ENCODE data around the gene GART. TPM values are rescaled to one million over a fixed set of nuclear protein-coding genes. Genes with fewer than 3 reads are reported as not detected.

The GART gene
- total RNA-seq, 2 experiments from 2014 or later = 123 to 124 TPM

DNA sequence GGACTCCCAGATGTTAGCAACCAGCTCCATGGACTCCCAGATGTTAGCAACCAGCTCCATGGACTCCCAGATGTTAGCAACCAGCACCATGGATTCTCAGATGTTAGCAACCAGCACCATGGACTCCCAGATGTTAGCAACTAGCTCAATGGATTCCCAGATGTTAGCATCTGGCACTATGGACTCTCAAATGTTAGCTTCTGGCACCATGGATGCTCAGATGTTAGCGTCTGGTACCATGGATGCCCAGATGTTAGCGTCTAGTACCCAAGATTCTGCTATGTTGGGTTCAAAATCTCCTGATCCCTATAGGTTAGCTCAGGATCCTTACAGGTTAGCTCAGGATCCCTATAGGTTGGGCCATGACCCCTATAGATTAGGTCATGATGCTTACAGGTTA lies 9.7 kb upstream of the GART start:
- H3K9me3 Mint-ChIP-seq = peaks cover 2% of the 10 kb centered on the region
- POLR2A ChIA-PET = no interaction called here
- no peaks in the 10 kb centered on the region for H3K27me3 Mint-ChIP-seq
- CTCF ChIA-PET = interaction anchor here (0.6 to 1.8 kb wide), 6 partner anchors 10 to 32 kb away, joined by 3 to 4 read pairs (median 3); no protein-coding TSS in a partner anchor
- H3K4me1 Mint-ChIP-seq = peaks cover 40% of the 10 kb centered on the region
- peaks cover 76% of the 10 kb centered on the region for H3K36me3 Mint-ChIP-seq (ENCODE audit: low read depth)
- no peak overlapping the region for H3K4me3 Mint-ChIP-seq
- H3K27ac Mint-ChIP-seq = no peak overlapping the region
- no peak for DNase-seq

GRCh38 chr21:33550772-33551660 lies 9.1 kb upstream of the GART start:
- no peak overlapping the region for H3K27ac Mint-ChIP-seq
- CTCF ChIA-PET = interaction anchor here (0.9 to 1.8 kb wide), 5 partner anchors 11 to 33 kb away, joined by 3 to 4 read pairs (median 3); no protein-coding TSS in a partner anchor
- peaks cover 38% of the 10 kb centered on the region for H3K4me1 Mint-ChIP-seq
- no peak for DNase-seq
- H3K4me3 Mint-ChIP-seq = no peak overlapping the region
- POLR2A ChIA-PET = no interaction called here
- H3K36me3 Mint-ChIP-seq (ENCODE audit: low read depth) = peaks cover 72% of the 10 kb centered on the region
- H3K9me3 Mint-ChIP-seq = peaks cover under 1% of the 10 kb centered on the region
- H3K27me3 Mint-ChIP-seq = no peaks in the 10 kb centered on the region

GRCh38 chr21:33549848-33550771 lies 8.2 kb upstream of the GART start:
- Mint-ChIP-seq H3K4me3 (no peak overlapping the region), H3K27ac (no peak overlapping the region), H3K27me3 (no peaks in the 10 kb centered on the region), H3K36me3 (ENCODE audit: low read depth) (peaks cover 63% of the 10 kb centered on the region), H3K4me1 (peaks cover 38% of the 10 kb centered on the region), H3K9me3 (no peaks in the 10 kb centered on the region)
- DNase-seq = no peak
- ChIA-PET CTCF (interaction anchor here (1.1 to 1.3 kb wide), 2 partner anchors 12 to 34 kb away, joined by 3 read pairs; no protein-coding TSS in a partner anchor), POLR2A (no interaction called here)

DNA sequence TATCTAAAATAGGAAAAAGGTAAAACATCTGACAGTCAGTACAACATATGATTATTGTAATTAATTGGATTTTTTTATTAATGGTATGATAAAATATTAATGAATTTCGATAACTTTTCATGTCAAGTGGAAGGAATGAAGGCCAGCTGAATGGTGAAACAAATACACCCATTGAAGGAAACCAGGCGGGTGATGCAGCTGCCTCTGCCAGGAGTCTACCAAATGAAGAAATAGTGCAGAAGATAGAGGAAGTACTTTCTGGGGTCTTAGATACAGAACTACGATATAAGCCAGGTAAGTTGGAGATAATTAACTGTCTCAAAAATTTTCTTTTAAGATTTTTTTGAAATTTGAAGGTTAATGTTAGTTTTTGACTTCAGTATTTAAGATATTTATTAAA lies 4.2 kb upstream of the GART start:
- Mint-ChIP-seq H3K9me3 (no peaks in the 10 kb centered on the region), H3K36me3 (ENCODE audit: low read depth) (peaks cover 40% of the 10 kb centered on the region), H3K27me3 (no peaks in the 10 kb centered on the region), H3K4me3 (no peak overlapping the region), H3K4me1 (peaks cover 24% of the 10 kb centered on the region), H3K27ac (no peak overlapping the region)
- CTCF ChIA-PET = no interaction called here
- no peak for DNase-seq
- POLR2A ChIA-PET = no interaction called here

DNA sequence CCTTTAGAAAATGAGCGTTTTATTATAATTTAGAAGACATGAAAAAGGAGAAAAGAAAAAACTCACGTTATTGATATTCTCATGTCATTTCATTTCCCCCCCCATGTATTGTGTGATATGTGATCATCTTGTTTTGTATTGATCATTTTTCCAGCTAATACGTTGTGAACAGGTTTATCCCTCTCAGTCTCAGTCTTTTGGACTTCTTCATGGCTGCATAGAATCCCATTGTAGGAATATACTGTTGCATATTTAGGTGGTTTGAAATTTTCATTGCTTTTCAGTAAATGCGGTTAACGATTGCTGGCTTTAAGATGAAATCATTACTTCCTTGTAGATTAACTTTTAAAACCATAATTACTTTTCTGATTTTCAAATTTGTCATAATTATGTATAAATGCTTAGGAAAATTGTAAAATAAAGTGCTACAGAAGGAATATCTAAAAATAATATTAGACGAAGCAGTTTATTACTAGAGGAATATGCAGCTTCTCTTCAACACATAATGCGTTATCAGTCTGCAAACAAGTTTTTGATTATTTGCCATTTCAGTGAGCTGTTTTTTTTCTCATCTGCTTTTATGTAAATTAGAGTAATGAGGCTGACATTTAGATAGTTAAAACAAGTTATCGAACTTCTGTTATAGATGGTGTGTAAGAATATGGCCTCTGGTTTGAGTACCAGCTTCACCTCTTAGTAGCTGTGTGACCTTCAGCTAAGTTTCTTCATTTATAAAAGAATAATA lies 2.7 kb upstream of the GART start:
- DNase-seq = no peak
- peaks cover 37% of the 10 kb centered on the region for H3K36me3 Mint-ChIP-seq (ENCODE audit: low read depth)
- H3K4me3 Mint-ChIP-seq = peak overlapping the region; percentile 90
- POLR2A ChIA-PET = interaction anchor here (0.7 to 1.2 kb wide), 2 partner anchors 22 to 65 kb away, joined by 3 read pairs; partner anchors contain the start of gene TMEM50B
- peaks cover 37% of the 10 kb centered on the region for H3K4me1 Mint-ChIP-seq
- H3K9me3 Mint-ChIP-seq = no peaks in the 10 kb centered on the region
- peak overlapping the region; percentile 98 for H3K27ac Mint-ChIP-seq
- CTCF ChIA-PET = interaction anchor here (0.6 to 1.6 kb wide), 7 partner anchors 9 to 97 kb away, joined by 3 to 4 read pairs (median 3); no protein-coding TSS in a partner anchor
- no peaks in the 10 kb centered on the region for H3K27me3 Mint-ChIP-seq

- peak overlapping the region; percentile 90 for H3K4me3 Mint-ChIP-seq
- H3K27ac Mint-ChIP-seq = peak overlapping the region; percentile 98
- no peaks in the 10 kb centered on the region for H3K27me3 Mint-ChIP-seq
- peaks cover 39% of the 10 kb centered on the region for H3K4me1 Mint-ChIP-seq
- POLR2A ChIA-PET = interaction anchor here (1.2 kb wide), 1 partner anchor 64 kb away, joined by 3 read pairs; the partner anchor contains the start of gene TMEM50B
- DNase-seq = peak; percentile 71
- no peaks in the 10 kb centered on the region for H3K9me3 Mint-ChIP-seq
- H3K36me3 Mint-ChIP-seq (ENCODE audit: low read depth) = peaks cover 35% of the 10 kb centered on the region
- CTCF ChIA-PET = interaction anchor here (0.6 to 1.6 kb wide), 7 partner anchors 10 to 96 kb away, joined by 3 to 4 read pairs (median 3); no protein-coding TSS in a partner anchor
These were observed 1.7 kb upstream of the GART start for GRCh38 chr21:33543505-33544129.

GRCh38 chr21:33542640-33543504 lies 955 bp upstream of the GART start, which contains the start of gene SON:
TSS of gene SON (plus strand) at chr21:33543038. CDS start at chr21:33543093, 55 bp downstream.
- H3K27me3 Mint-ChIP-seq = no peaks in the 10 kb centered on the region
- H3K4me1 Mint-ChIP-seq = peaks cover 36% of the 10 kb centered on the region
- H3K4me3 Mint-ChIP-seq = peak within 1 kb of the TSS; percentile 90
- peak; percentile 99 for DNase-seq
- H3K36me3 Mint-ChIP-seq (ENCODE audit: low read depth) = peaks cover 36% of the 10 kb centered on the region
- POLR2A ChIA-PET = interaction anchor here (1.2 kb wide), 1 partner anchor 63 kb away, joined by 3 read pairs; the partner anchor contains the start of gene TMEM50B
- peak within 1 kb of the TSS; percentile 98 for H3K27ac Mint-ChIP-seq
- H3K9me3 Mint-ChIP-seq = no peaks in the 10 kb centered on the region
- CTCF ChIA-PET = interaction anchor here (0.6 to 1.6 kb wide), 5 partner anchors 10 to 203 kb away, joined by 3 to 6 read pairs (median 4); no protein-coding TSS in a partner anchor

GRCh38 chr21:33541105-33541711 lies 709 bp downstream of the GART start:
- Mint-ChIP-seq H3K27me3 (no peaks in the 10 kb centered on the region), H3K27ac (peak overlapping the region; percentile 98), H3K4me1 (peaks cover 40% of the 10 kb centered on the region), H3K4me3 (peak overlapping the region; percentile 90), H3K36me3 (ENCODE audit: low read depth) (peaks cover 42% of the 10 kb centered on the region), H3K9me3 (no peaks in the 10 kb centered on the region)
- DNase-seq = no peak
- ChIA-PET CTCF (interaction anchor here (0.6 to 1.5 kb wide), 6 partner anchors 8 to 311 kb away, joined by 4 to 5 read pairs (median 4); no protein-coding TSS in a partner anchor), POLR2A (no interaction called here)

DNA sequence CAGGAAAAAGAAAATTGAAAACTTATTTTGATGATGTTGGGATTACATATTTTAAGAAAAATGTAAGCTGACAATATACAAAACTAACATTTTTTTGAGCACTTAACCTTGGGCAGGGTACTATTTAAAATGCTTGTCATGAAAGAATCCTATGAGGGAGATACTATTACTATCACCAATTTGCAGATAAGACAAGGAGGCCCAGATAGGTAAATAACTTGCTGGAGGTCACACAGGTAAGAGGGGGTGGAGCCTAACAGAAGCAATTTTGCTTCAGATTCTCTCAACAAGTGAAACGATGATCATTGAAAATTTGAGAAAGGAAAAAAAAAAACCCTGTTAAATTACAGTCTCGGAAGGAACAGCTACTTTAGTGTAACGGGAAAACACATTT lies 1.2 kb downstream of the GART start:
- peaks cover 40% of the 10 kb centered on the region for H3K36me3 Mint-ChIP-seq (ENCODE audit: low read depth)
- CTCF ChIA-PET = interaction anchor here (0.6 to 1.4 kb wide), 6 partner anchors 15 to 311 kb away, joined by 3 to 5 read pairs (median 4); no protein-coding TSS in a partner anchor

DNA sequence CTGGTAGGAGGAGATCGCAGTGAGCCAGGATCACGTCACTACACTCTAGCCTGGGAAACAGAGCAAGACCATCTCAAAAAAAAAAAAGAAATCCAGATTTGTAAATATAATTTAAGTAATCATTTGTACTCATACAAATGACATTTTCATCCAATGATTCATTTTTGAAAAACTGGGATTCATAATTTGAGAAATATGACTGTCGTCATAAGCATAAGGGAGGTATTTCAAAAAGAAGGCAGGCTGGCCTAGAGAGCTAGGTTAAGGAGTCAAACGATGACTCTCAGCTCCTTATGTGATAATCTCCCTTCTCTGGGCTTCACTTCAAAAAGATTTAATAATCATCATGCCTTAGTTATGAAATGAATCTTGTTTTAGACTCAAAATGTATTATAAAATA lies 2.3 kb downstream of the GART start:
- H3K27ac Mint-ChIP-seq = no peak overlapping the region
- peaks cover 30% of the 10 kb centered on the region for H3K4me1 Mint-ChIP-seq
- H3K27me3 Mint-ChIP-seq = no peaks in the 10 kb centered on the region
- H3K36me3 Mint-ChIP-seq (ENCODE audit: low read depth) = peaks cover 49% of the 10 kb centered on the region
- H3K4me3 Mint-ChIP-seq = no peak overlapping the region
- no peak for DNase-seq
- no peaks in the 10 kb centered on the region for H3K9me3 Mint-ChIP-seq
- ChIA-PET CTCF (interaction anchor here (0.6 to 1.1 kb wide), 2 partner anchors 18 to 736 kb away, joined by 3 to 4 read pairs; no protein-coding TSS in a partner anchor), POLR2A (no interaction called here)

More for the DNA sequence above, 1.2 kb downstream of the GART start:
- H3K4me3 Mint-ChIP-seq = peak overlapping the region; percentile 90
- H3K9me3 Mint-ChIP-seq = no peaks in the 10 kb centered on the region
- H3K27ac Mint-ChIP-seq = peak overlapping the region; percentile 88
- H3K4me1 Mint-ChIP-seq = peaks cover 35% of the 10 kb centered on the region
- DNase-seq = no peak
- POLR2A ChIA-PET = no interaction called here
- no peaks in the 10 kb centered on the region for H3K27me3 Mint-ChIP-seq
